Measurements from ENCODE around the gene RPL29.

DNA sequence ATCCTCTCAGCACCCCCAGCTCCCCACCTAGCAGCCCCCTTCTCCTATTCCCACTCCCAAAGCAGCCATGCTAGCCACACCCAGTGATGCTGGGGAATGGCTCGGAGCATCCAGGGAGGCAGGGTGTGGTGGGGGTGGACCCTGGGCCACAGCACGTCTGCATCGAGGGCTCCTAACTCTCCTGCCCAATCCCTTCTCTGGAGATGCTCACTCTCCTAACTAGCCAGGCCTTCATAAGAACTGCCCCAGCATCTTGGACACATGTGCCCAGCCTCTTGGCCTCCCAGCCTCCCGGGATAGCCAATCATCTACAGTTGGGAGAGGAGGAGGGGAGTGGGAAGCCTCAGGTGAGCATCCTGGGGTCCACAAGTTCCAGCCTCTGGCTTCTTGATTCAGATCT is 31.2 kb downstream of the RPL29 start:
- TF ChIP-seq, protein P1, sequence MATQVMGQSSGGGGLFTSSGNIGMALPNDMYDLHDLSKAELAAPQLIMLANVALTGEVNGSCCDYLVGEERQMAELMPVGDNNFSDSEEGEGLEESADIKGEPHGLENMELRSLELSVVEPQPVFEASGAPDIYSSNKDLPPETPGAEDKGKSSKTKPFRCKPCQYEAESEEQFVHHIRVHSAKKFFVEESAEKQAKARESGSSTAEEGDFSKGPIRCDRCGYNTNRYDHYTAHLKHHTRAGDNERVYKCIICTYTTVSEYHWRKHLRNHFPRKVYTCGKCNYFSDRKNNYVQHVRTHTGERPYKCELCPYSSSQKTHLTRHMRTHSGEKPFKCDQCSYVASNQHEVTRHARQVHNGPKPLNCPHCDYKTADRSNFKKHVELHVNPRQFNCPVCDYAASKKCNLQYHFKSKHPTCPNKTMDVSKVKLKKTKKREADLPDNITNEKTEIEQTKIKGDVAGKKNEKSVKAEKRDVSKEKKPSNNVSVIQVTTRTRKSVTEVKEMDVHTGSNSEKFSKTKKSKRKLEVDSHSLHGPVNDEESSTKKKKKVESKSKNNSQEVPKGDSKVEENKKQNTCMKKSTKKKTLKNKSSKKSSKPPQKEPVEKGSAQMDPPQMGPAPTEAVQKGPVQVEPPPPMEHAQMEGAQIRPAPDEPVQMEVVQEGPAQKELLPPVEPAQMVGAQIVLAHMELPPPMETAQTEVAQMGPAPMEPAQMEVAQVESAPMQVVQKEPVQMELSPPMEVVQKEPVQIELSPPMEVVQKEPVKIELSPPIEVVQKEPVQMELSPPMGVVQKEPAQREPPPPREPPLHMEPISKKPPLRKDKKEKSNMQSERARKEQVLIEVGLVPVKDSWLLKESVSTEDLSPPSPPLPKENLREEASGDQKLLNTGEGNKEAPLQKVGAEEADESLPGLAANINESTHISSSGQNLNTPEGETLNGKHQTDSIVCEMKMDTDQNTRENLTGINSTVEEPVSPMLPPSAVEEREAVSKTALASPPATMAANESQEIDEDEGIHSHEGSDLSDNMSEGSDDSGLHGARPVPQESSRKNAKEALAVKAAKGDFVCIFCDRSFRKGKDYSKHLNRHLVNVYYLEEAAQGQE (IDR thresholded peaks at IDR 0.05; ENCODE audit: low read depth), result no peak
- TF ChIP-seq TCF12 (IDR thresholded peaks at IDR 0.05; ENCODE audit: low read depth) (no peak), ZBTB7A (IDR thresholded peaks at IDR 0.05; ENCODE audit: low read depth) (no peak), TAF1 (IDR thresholded peaks at IDR 0.05; ENCODE audit: low read depth) (no peak), EP300 (IDR thresholded peaks at IDR 0.05; ENCODE audit: borderline replicate concordance) (no peak), RAD21 (IDR thresholded peaks at IDR 0.05; ENCODE audit: low read depth) (no peak), CEBPB (IDR thresholded peaks at IDR 0.05) (no peak), TEAD4 (IDR thresholded peaks at IDR 0.05) (no peak)
- TF ChIP-seq, protein P2, sequence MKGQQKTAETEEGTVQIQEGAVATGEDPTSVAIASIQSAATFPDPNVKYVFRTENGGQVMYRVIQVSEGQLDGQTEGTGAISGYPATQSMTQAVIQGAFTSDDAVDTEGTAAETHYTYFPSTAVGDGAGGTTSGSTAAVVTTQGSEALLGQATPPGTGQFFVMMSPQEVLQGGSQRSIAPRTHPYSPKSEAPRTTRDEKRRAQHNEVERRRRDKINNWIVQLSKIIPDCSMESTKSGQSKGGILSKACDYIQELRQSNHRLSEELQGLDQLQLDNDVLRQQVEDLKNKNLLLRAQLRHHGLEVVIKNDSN (IDR thresholded peaks at IDR 0.05), result no peak
